GM19351 (cell line): ENCODE measurements around the gene CCDC183.
"Not testable (repeated sequence)": the region's sequence is repeated elsewhere in the genome, so short reads cannot be mapped to it uniquely, and the experiment has no call there.

ENCODE experiments used
- ATAC-seq: cut with Tn5 transposase; IDR thresholded peaks from one replicate; pipeline ENCODE4 v1.9.1; 2021; ENCODE audit warnings: mild to moderate bottlenecking, moderate library complexity; ENCODE audit not compliant: unreplicated experiment

Gene CCDC183

GRCh38 chr9:136796238-136796774 is at the start of gene CCDC183:
TSS of gene CCDC183 (plus strand) at chr9:136796338. CDS start at chr9:136796398, 60 bp downstream.
- ATAC-seq: no peak

GRCh38 chr9:136746621-136747020 is 49.5 kb upstream of the CCDC183 start:
- ATAC-seq: no peak

- ATAC-seq: no peak
Observed at GRCh38 chr9:136747161-136748060, 48.7 kb upstream of the CCDC183 start.

- no peak for ATAC-seq
Observed at GRCh38 chr9:136748201-136748600, 47.9 kb upstream of the CCDC183 start, which contains the start of gene LCN6. TSS of gene LCN6 (minus strand) at chr9:136748525. CDS start at chr9:136748483, 42 bp downstream.

- no peak for ATAC-seq
Observed at GRCh38 chr9:136748666-136749611, 47.2 kb upstream of the CCDC183 start.

GRCh38 chr9:136750526-136750925 is 45.6 kb upstream of the CCDC183 start:
- no peak for ATAC-seq

GRCh38 chr9:136751244-136751643 is 44.9 kb upstream of the CCDC183 start:
- ATAC-seq: no peak

- no peak for ATAC-seq
Observed at GRCh38 chr9:136751814-136752213, 44.3 kb upstream of the CCDC183 start.

GRCh38 chr9:136753371-136754058 is 42.6 kb upstream of the CCDC183 start:
- no peak for ATAC-seq

- no peak for ATAC-seq
Observed at GRCh38 chr9:136754059-136754572, 42.0 kb upstream of the CCDC183 start.

GRCh38 chr9:136754626-136755301 is 41.4 kb upstream of the CCDC183 start:
- ATAC-seq: no peak

- ATAC-seq: not testable (repeated sequence)
Observed at GRCh38 chr9:136755302-136756133, 40.6 kb upstream of the CCDC183 start.

GRCh38 chr9:136756134-136756438 is 40.1 kb upstream of the CCDC183 start:
- no peak for ATAC-seq

GRCh38 chr9:136756836-136757235 is 39.3 kb upstream of the CCDC183 start:
- ATAC-seq: no peak

GRCh38 chr9:136757328-136757727 is 38.8 kb upstream of the CCDC183 start:
- ATAC-seq: no peak

GRCh38 chr9:136757751-136758140 is 38.4 kb upstream of the CCDC183 start:
- no peak for ATAC-seq

GRCh38 chr9:136759001-136759400 is 37.1 kb upstream of the CCDC183 start:
- no peak for ATAC-seq

- ATAC-seq: no peak
Observed at GRCh38 chr9:136759436-136760325, 36.5 kb upstream of the CCDC183 start.
